HG02884 (cell line): ENCODE data around the gene SNX1.

ENCODE experiments used
- ATAC-seq: cut with Tn5 transposase; IDR thresholded peaks from one replicate; pipeline ENCODE4 v1.9.1; 2021; ENCODE audit warnings: mild to moderate bottlenecking, moderate library complexity; ENCODE audit not compliant: unreplicated experiment

SNX1 gene

GRCh38 chr15:64161688-64162477 lies 66.1 kb downstream of the SNX1 start:
- ATAC-seq = no peak

- ATAC-seq = peak; percentile 6
Observed at GRCh38 chr15:64162478-64162868, 66.7 kb downstream of the SNX1 start.

GRCh38 chr15:64162869-64163658 lies 67.3 kb downstream of the SNX1 start, which contains the start of gene PPIB:
Gene PPIB (minus strand): TSS chr15:64163022. CDS start chr15:64162986, 36 bp downstream.
- peak; percentile 81 for ATAC-seq

GRCh38 chr15:64163659-64164362 lies 68.0 kb downstream of the SNX1 start:
- ATAC-seq = no peak

GRCh38 chr15:64164436-64164835 lies 68.7 kb downstream of the SNX1 start:
- ATAC-seq = no peak

GRCh38 chr15:64166102-64166890 lies 70.5 kb downstream of the SNX1 start:
- no peak for ATAC-seq

- ATAC-seq = no peak
Observed at GRCh38 chr15:64180235-64180824, 84.5 kb downstream of the SNX1 start.

- no peak for ATAC-seq
Observed at GRCh38 chr15:64182859-64183370, 87.1 kb downstream of the SNX1 start.

GRCh38 chr15:64185146-64185911 lies 89.5 kb downstream of the SNX1 start:
- no peak for ATAC-seq

- ATAC-seq = no peak
Observed at GRCh38 chr15:64187396-64188191, 91.8 kb downstream of the SNX1 start.
